Measurements from ENCODE around the gene SYNE1.

DNA sequence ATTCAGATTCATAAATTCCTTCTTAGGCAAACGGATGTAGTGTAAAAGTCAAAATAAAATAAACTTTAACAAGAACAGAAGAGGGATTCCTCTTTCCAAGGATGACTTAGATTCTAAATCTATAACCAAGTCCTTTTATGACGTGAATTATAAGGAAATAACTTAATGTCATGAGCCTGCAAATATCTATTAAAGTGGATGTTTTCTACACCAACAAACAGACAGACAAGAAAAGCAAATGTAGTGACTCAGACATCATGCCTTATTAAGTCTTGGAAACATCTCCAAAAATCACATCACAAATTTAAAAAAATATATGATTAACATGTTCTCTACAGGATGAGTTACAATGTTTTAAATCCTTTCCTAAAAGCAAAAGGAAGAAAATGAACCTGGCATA, 432.6 kb downstream of the SYNE1 start:
- TF ChIP-seq, protein P1, sequence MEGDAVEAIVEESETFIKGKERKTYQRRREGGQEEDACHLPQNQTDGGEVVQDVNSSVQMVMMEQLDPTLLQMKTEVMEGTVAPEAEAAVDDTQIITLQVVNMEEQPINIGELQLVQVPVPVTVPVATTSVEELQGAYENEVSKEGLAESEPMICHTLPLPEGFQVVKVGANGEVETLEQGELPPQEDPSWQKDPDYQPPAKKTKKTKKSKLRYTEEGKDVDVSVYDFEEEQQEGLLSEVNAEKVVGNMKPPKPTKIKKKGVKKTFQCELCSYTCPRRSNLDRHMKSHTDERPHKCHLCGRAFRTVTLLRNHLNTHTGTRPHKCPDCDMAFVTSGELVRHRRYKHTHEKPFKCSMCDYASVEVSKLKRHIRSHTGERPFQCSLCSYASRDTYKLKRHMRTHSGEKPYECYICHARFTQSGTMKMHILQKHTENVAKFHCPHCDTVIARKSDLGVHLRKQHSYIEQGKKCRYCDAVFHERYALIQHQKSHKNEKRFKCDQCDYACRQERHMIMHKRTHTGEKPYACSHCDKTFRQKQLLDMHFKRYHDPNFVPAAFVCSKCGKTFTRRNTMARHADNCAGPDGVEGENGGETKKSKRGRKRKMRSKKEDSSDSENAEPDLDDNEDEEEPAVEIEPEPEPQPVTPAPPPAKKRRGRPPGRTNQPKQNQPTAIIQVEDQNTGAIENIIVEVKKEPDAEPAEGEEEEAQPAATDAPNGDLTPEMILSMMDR (IDR thresholded peaks at IDR 0.05; ENCODE audit: low read depth, low read length, missing input control), result no peak
- TF ChIP-seq YY1 (IDR thresholded peaks at IDR 0.05) (no peak), SP1 (IDR thresholded peaks at IDR 0.05) (no peak), GABPA (IDR thresholded peaks at IDR 0.05 in 1 of 2, conservative IDR thresholded peaks at IDR 0.05 in 1 of 2) (no peak), NR2F2 (IDR thresholded peaks at IDR 0.05) (no peak), RAD21 (IDR thresholded peaks at IDR 0.05) (no peak), EGR1 (IDR thresholded peaks at IDR 0.05; ENCODE audit: low read depth in 2 of 2) (no peak), TAF1 (conservative IDR thresholded peaks at IDR 0.05) (no peak), FOXA1 (IDR thresholded peaks at IDR 0.05) (no peak), JUND (IDR thresholded peaks at IDR 0.05) (no peak)
- TF ChIP-seq, protein P2, sequence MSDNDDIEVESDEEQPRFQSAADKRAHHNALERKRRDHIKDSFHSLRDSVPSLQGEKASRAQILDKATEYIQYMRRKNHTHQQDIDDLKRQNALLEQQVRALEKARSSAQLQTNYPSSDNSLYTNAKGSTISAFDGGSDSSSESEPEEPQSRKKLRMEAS (IDR thresholded peaks at IDR 0.05), result no peak
- TF ChIP-seq, protein P3, sequence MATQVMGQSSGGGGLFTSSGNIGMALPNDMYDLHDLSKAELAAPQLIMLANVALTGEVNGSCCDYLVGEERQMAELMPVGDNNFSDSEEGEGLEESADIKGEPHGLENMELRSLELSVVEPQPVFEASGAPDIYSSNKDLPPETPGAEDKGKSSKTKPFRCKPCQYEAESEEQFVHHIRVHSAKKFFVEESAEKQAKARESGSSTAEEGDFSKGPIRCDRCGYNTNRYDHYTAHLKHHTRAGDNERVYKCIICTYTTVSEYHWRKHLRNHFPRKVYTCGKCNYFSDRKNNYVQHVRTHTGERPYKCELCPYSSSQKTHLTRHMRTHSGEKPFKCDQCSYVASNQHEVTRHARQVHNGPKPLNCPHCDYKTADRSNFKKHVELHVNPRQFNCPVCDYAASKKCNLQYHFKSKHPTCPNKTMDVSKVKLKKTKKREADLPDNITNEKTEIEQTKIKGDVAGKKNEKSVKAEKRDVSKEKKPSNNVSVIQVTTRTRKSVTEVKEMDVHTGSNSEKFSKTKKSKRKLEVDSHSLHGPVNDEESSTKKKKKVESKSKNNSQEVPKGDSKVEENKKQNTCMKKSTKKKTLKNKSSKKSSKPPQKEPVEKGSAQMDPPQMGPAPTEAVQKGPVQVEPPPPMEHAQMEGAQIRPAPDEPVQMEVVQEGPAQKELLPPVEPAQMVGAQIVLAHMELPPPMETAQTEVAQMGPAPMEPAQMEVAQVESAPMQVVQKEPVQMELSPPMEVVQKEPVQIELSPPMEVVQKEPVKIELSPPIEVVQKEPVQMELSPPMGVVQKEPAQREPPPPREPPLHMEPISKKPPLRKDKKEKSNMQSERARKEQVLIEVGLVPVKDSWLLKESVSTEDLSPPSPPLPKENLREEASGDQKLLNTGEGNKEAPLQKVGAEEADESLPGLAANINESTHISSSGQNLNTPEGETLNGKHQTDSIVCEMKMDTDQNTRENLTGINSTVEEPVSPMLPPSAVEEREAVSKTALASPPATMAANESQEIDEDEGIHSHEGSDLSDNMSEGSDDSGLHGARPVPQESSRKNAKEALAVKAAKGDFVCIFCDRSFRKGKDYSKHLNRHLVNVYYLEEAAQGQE (IDR thresholded peaks at IDR 0.05), result no peak
- TF ChIP-seq, protein P4, sequence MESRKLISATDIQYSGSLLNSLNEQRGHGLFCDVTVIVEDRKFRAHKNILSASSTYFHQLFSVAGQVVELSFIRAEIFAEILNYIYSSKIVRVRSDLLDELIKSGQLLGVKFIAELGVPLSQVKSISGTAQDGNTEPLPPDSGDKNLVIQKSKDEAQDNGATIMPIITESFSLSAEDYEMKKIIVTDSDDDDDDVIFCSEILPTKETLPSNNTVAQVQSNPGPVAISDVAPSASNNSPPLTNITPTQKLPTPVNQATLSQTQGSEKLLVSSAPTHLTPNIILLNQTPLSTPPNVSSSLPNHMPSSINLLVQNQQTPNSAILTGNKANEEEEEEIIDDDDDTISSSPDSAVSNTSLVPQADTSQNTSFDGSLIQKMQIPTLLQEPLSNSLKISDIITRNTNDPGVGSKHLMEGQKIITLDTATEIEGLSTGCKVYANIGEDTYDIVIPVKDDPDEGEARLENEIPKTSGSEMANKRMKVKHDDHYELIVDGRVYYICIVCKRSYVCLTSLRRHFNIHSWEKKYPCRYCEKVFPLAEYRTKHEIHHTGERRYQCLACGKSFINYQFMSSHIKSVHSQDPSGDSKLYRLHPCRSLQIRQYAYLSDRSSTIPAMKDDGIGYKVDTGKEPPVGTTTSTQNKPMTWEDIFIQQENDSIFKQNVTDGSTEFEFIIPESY (IDR thresholded peaks at IDR 0.05), result no peak
